SK-N-DZ (cell line): ENCODE measurements around the gene FCHO1.

ENCODE experiments used
- DNase-seq: peaks from one replicate; pipeline ENCODE4 v3.0.0-alpha.2; 2015; ENCODE audit warnings: low spot score

FCHO1 gene

DNA sequence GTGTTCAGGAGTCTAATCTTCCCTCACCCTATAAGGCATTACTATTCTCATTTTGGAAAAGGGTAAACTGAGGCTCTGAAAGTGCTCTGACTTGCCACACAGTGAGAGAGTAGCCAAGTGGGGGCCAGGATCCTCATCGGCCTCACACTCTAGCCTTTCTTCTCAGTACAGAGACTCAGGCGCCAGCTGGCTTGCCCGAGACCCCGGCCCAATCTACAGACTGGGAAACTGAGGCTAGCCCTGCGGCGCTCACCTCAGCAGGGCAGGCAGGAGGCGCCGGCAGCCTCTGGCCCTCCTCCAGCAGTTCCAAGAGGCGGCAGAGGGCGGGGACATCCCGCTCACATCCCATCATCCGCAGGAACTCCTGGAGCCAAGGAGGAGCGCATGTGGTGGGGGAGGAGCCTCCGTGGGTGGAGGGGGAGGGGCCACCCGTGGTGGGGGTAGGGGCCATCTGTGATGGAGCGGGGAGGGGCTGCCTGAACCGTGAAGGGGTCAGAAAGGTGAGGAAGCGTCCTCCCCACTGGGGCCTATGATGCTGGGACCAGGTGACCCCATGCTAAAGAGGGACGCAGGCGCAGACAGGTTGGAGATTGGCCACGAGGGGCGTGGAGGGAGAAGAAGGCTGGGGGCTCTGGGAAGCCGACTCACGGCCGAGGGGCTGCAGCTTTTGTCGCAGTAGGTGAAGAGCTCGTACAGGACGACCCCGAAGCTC is 78.7 kb downstream of the FCHO1 start:
- DNase-seq: peak; percentile 74

DNA sequence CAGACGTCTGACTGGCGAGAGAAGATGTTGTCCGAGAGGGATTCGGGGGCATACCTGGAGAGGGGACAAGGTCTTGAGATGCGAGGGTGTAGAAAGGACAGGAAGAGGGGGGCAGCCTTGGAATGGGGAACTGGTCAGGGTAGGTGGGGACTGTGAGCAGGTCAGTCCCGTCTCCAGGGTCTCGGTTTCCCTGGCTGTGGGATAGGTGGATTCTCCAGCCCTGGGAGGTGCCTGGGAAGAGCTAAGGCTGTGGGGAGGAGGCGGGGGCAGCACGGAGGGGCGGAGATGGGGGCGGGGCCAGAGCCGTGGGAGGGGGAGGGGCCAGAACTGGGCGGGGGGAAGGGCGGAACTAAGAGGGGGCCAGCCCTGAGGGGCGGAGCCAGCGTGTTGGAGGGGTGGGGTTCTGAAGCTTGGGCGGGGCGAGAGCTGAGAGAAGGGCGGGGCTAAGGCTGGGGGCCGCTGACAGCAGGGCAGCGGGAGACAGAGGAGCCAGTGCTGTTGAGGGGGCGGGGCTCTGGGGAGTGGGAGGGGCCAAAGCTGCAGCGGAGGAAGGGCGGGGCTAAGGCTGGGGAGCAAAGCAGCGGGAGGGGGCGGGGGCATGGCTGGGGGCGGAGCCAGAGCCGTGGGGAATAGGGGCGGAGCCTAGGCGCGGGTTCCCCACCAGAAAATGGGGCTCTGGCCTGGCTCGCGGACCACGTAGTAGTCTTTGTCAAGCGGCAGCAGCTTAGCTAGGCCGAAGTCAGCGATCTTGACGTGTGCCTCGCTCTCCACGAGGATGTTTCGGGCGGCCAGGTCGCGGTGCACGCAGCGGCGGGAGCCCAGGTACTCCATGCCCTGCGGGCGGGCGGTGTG is 79.5 kb downstream of the FCHO1 start:
- peak; percentile 71 for DNase-seq

DNA sequence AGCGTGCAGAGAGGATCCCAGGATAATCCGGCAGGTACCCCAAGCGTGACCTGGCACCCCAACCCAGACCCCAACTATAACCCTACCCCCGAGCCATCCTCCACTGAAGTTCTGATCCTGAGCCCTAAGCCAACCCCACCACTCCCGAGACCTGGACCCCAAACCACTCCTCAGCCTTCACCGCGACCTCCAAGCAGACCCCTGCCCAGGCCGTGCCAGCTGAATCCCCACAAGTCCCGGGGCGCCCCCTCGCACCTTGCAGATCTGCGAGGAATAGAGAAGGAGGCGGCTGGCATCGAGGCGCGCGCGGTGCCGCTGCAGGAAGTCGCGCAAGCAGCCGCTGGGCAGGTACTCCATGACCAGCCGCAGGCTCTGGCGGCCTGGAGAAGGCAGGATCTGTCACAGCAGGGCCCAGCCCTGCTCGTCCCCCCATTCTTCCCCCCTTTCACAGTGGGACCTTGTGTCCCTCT is 80.2 kb downstream of the FCHO1 start:
- DNase-seq: no peak

DNA sequence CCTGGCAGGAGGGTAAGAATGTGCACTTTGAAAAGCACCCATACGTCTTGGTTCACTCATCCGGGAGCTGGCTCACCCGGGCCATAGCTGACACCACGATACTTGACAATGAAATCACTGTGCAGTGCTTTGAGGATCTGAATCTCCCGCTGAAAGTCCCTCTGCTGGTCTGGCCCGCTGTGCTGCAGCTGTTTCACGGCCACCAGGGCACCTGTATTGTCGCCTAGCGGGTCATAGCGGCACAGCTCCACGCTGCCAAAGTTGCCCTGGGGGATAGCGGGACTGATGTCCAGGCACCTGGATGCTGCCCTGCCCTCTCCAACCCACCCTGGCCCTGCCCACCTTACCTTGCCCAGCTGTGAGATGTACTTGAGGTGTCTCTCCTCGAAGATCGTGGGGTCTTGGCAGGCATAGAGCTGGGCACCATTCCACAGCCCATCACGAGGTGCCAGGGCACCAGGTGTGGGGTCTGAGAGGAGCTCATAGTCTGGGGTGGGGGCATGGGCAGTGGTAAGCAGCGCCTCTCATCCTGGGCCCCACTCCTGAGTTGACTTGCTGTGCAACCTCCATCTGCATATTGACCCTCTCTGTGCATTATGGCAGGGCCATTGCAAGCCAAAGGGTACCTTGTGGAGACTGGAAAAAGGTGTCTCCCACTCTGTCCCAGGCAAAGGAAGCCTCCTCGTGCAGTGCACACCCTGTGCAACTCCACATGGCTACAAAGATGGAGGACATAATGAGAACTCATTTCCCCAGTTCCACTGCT is 81.3 kb downstream of the FCHO1 start:
- no peak for DNase-seq

DNA sequence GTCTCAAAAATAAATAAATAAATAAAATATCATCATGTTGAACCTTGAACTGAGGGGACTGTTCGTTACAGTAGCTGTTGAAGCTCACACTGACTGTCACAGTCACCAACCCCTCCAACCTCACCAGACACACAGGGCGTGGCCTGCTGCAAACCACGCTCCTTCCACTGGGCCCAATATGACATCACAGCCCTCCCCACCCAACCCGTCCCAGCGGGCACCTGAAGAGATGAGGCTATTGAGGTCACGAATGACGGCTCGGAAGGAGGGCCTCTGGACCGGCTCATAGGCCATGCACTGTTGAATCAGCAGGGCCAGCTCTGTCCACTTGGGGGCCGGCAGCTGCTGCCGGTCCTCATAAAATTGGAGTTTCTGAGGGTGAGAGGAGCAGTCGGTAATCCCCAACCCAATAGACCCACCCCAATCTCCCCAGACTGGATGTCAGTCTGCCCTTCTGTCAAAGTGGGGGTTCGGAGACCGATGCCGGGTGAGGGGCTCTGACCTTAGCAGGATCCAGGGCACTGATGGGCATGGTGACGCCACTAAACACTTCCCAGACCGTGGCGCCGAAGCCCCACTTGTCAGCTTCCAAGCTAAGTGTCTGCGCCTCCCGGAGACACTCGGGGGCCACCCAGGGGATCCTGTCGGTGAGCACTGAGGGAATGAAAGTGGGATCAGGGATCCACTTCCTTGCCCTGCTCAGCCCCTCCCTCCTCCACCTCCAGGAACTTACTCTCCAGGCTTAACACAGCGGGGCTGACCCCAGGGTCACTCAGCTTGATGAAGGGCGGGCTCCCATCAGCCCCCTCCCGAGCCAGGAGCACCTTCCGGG is 83.3 kb downstream of the FCHO1 start:
- DNase-seq: no peak

DNA sequence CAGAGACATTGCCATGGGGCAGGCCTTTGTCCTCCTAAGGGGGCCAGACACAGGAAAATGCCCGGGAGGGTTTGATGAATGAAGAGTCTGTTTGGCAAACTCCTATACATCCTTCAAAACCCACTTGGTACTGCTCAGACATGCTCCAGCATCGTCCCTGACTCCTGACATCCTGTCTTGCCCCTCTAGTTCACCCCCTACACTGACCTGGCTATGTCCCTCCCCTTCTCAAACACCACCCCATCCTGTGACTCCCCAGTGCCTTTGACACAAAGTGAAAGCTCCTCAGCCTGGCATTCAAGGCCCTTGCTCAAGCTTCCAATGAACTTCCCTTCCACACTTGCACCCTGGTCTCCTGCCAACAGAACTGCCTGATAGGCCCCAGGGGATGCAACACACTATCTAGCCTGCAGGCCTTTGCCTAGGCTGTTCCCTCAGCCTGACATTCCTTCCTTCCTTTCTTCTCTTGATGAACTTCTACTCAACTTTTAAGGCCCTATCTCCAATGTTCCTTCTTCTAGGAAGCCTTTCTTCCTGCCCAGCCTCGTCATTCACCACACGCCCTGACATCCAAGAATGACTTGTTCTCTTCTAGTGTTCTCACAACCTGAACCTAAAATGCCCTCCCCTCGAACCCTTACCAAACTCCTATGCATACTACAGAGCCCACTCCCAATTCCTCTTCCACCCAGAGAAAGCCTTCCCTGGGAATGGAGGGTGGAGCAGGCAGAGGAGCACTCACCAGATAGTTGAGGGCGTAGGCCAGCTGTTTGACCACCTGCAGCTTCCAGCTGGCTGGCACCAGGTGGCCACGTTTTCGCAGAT is 84.1 kb downstream of the FCHO1 start:
- DNase-seq: no peak

DNA sequence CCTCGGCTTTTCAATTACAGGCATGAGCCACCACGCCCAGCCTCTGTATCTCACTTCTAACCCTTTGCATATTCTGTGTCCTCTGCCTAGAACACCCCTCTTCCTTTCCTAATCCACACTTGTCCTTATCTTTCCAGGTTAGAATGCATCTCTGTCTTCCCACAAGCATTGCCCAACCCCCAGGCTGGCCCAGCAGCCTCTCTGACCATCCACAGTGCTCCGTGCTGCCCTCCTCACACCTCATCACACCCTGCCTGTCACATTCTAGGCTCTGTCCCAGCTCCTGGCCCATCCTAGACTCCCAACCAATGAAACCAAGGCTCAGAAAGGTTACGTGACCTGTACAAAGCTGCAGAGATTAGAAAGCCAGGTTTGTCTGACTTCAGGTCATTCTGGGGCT is 85.3 kb downstream of the FCHO1 start:
- no peak for DNase-seq

DNA sequence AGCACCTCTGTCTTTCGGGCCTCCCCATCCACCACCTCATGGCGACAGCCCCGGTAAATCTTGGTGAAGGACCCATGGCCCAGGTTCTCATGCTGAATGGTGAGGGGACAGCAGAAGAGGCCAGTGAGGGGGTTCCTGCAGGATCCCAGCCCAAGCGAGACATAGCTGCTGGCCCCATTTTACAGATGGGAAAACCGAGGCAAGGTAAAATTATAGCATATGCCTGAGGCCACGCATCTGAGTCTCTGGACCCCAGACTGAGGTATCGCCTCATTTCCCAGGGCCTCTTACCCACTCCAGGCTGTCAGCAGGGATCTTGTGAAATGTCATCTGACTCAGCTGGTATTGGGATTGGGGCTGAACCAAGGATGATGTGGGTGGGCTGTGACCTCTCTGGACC is 86.7 kb downstream of the FCHO1 start:
- no peak for DNase-seq
